ENCODE results near the gene UNC50. TPM values are rescaled to one million over a fixed set of nuclear protein-coding genes. Genes with fewer than 3 reads are reported as not detected.

The UNC50 gene
- total RNA-seq, 4 donors from 2014 or later, result 32.9 to 56.4 (median 49.7) TPM

GRCh38 chr2:98608962-98609604 lies 694 bp downstream of the UNC50 start:
- TF ChIP-seq CTCF (IDR thresholded peaks at IDR 0.05), result no peak
- no peak for DNase-seq (ENCODE audit: low spot score)
- peak; percentile 47 for ATAC-seq (ENCODE audit: low FRiP score)

GRCh38 chr2:98614024-98614739 lies 5.8 kb downstream of the UNC50 start:
- ATAC-seq (ENCODE audit: low FRiP score) (no peak), DNase-seq (ENCODE audit: low spot score) (no peak)
- no peak for TF ChIP-seq CTCF (IDR thresholded peaks at IDR 0.05)

GRCh38 chr2:98615481-98615880 lies 7.1 kb downstream of the UNC50 start:
- DNase-seq (ENCODE audit: low spot score), result no peak
- no peak for ATAC-seq (ENCODE audit: low FRiP score)
- no peak for TF ChIP-seq CTCF (IDR thresholded peaks at IDR 0.05)

GRCh38 chr2:98617149-98617548 lies 8.8 kb downstream of the UNC50 start:
- DNase-seq (ENCODE audit: low spot score), result no peak
- TF ChIP-seq CTCF (IDR thresholded peaks at IDR 0.05), result no peak
- no peak for ATAC-seq (ENCODE audit: low FRiP score)

- no peak for ATAC-seq (ENCODE audit: low FRiP score)
- no peak for DNase-seq (ENCODE audit: low spot score)
- no peak for TF ChIP-seq CTCF (IDR thresholded peaks at IDR 0.05)
Measured at GRCh38 chr2:98623657-98624056, 15.3 kb downstream of the UNC50 start.

GRCh38 chr2:98632351-98632750 lies 24.0 kb downstream of the UNC50 start:
- TF ChIP-seq CTCF (IDR thresholded peaks at IDR 0.05), result no peak
- DNase-seq (ENCODE audit: low spot score), result no peak
- no peak for ATAC-seq (ENCODE audit: low FRiP score)

All from omental fat pad (tissue), 4 donors.